Hippocampal formation (tissue), 2 donors: ENCODE measurements around the gene CDH20.

Experiments
- DNase-seq, 2 donors: peaks; one replicate each; lab custom pipeline; 2025; lab: John Stamatoyannopoulos, UW

Gene CDH20

DNA sequence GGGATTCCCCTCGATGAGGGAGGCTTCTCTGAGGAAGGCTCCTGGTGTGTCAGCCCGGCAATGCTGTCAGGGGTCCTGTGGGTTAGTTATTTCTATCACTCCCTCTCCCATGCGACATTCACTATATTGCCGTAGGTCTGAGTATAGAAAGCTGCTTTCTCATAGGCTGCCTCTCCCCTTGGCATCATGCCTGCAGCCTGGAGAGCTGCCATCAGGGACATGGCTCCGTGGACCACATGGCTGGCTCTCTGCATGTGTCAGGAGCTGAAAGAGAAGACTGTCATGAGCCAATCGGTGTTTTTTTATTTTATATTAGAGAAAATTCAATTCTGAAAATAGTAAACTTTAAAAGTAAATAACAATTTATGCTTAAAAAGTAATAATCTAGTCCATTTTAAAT lies 198.0 kb downstream of the CDH20 start:
- peak; percentile 21 to 73 for DNase-seq

DNA sequence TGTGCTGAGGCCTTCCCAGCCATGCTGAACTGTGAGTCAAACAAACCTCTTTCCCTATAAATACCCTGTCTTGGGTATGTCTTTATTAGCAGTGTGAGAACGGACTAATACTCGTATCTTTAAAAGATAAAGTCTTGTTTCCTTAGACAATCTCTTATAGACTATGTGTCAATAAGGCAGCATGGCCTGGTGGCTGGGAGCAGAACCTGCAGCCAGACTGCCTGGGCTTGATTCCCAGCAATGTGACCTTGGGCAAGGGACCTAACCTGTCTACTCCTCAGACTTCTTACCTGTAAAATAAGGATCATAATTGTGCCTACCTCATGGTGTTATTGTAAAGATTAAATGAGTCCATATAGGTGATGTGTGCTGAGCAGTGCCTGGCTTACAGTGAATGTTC lies 198.7 kb downstream of the CDH20 start:
- DNase-seq = no peak

DNA sequence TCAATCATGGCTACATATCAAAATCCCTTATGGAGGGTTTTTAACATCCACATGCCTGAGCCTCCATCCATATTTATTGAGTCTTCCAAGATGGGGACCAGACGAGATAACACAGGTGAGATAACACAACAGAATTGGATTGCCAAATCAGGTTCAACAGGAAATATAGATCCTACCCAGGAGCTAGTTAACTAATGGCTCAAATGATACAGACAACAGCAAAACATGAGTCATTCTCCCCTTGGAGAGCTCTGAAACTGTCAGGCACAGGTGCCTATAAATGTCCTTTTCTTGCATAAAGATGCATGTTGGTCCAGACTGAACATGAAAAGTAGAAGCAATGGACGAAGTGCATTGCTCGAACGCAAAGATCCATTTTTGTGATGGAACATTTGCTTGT lies 202.2 kb downstream of the CDH20 start:
- no peak for DNase-seq

DNA sequence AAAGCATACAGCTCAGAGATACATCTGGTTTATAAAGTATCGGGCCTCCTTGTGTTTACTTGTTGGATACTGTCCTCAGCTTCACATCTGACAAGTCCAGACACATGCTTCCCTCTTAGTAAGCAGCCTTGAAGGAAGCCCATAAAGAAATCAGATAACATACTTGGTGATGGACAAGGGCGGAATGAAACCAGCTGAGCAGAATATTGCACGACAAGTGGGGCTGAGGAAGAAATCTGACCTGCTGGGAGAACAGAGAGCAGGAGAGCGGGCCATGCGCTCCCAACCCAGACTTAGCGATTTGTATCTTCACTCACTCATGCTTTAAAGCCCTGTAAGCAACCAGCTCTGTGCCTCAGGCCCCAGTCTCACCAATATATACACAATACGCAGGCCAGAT lies 208.4 kb downstream of the CDH20 start:
- DNase-seq = no peak

DNA sequence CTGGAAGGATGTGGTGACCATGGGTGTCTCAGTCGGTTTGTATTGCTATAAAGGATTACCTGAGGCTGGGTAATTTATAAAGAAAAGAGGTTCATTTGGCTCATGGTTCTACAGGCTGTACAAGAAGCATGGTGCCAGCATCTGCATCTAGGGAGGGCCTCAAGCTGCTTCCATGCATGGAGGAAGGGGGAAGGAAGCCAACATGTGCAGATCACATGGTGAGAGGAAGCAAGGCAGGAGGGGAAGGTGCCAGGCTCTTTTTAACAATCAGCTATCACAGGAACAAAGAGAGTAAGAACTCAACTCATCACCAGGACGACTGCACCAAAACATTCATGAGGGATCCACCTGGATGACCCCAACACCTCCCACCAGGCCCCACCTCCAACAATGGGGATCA lies 209.4 kb downstream of the CDH20 start:
- no peak for DNase-seq

DNA sequence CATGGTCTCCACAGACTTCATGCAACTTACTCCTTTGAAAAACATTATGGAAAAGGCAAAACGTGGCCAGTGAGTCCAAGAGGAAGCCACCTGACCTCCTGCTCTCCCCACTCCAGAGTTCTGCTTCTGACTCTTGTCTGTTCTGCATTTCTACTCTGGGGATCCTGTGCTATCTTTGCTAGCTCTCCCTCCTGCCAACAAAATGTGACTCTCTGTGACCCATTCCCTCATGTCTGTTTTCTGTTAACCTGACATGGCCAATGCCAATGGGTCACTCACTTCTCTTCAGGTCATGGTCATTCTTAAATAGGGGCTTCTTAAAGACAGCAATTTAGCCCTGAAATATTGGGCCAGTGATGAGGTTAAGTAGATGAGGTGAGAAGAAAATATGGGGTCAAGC lies 210.3 kb downstream of the CDH20 start:
- DNase-seq = no peak

DNA sequence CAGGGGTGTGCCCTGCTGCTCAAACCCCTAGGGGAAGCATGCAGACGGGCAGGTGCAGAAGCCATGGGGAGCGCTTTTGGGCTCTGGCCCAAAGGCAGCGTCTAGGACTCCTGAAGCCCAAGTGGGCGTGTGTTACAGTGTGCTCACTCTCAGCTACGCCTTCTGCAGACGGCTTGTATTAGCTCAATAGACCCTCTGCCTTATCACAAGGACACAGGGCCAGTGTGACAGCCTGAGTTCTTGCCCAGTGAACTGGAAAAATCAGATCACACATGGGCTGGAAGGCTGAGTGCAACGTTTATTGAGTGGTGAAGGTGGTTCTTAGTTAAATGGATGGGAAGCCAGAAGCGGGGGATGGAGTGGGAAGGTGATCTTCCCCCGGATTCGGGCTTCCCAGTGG lies 210.9 kb downstream of the CDH20 start:
- DNase-seq = no peak

DNA sequence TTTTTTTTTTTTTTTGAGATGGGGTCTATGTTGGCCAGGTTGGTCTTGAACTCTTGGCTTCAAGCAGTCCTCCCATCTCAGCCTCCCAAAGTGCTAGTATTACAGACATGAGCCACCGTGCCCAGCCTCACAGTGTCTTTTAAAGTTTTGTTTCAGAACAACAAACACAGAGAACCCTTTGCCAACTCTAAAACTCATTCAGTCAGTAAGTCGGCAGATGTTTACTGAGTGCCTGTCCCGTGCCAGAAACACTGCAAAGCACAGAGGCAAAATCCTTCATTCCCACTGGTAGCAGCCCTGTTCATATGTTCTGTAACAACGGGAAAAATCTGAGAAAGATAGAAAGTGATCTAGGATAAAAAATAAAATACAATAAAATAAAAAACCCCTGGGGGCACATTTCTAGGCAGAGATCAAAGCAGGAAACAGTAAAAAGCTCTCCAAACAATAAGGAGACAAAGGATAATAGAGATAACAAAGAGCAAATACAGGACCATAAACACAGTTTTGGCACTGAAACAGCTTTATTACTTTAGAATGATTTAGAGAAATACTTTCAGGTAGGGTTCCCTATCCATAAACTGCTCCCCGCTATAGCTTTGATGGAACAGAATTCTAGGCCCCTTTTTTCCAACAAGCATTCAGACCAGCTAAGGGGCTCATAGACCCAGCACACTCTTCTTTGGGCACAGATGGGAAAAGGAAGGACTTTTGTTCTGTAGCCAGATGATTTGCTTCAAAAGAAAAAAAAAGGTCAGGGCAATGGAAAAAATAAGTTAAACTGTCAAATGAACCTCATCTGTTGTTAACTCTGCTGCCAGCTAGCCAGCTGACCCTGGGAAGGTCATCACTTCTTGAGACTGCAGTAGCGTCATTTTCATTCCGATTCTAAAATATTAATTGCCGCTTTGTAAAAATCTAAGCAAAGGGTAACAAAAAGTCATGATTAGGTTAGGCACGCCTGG lies 212.3 kb downstream of the CDH20 start:
- no peak for DNase-seq

DNA sequence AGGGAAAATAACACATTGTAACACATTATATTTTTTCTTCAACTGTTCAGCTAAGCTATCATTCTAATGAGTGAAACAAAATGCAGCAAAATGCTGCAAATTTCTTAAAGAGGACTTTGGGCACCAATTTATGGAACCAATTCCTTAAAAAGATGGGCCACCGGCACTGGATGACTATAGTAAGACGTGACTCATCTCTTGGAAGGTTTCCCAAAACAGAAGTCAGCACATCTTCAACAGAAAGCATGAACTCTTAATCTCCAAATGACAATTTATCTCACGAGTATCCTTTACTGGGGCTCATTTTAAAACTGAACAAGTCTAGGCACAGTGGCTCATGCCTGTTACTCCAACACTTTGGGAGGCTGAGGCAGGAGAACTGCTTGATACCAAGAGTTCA lies 213.4 kb downstream of the CDH20 start:
- no peak for DNase-seq

DNA sequence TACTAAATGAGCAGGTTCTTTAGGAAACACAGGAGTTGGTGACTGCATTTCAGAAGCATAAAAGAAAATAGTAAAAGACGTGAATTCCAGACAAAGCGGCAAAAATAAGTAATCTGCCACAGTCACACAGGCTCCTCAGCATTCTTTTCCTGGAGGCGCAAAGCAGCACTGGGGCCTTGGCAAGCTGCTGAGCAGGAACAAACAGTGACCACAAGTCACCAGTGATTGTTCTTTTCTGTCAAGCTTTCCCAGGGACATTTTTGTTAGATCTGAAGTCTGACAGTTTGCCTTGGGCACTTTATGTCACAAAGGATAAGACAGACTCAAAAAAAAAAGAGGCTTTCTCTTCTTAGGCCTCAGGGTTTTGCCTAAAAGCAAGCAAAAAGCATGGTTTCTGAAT lies 216.2 kb downstream of the CDH20 start:
- DNase-seq = no peak

DNA sequence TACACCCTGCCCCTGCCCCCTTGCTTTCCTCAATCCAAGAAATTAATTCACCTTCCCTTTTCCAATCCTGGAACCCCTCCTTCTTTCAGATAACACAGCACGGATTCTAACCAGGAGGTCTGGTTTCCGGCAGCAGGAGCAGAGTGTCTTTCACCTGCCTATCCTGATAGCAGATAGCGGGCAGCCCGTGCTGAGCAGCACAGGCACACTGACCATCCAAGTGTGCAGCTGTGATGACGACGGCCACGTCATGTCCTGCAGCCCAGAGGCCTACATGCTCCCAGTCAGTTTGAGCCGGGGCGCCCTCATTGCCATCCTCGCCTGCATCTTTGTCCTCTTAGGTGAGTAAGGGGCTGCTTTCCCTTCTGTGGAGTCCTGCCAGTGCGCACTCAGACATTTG lies 216.7 kb downstream of the CDH20 start:
- DNase-seq = no peak

DNA sequence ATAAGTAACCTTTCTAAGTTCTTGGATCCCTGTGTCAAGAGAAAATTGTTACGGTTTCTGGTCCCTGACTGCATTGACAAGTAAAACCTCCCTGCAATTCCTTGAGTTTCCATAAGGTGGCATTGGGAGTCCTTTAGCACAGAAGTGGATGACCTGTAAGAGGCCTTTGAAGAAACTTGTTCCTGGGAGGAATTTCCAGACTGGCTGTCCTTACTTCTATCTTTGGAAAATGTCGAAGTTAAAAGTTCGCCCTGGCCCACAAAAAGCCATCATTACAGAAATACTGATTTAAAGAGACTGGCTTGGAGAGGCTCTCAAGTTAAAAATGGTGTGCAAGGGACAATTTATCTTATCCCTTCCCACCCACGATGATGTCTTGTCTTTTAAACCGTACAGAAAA lies 218.4 kb downstream of the CDH20 start:
- DNase-seq = peak in 1 of 2 donors; percentile 64

DNA sequence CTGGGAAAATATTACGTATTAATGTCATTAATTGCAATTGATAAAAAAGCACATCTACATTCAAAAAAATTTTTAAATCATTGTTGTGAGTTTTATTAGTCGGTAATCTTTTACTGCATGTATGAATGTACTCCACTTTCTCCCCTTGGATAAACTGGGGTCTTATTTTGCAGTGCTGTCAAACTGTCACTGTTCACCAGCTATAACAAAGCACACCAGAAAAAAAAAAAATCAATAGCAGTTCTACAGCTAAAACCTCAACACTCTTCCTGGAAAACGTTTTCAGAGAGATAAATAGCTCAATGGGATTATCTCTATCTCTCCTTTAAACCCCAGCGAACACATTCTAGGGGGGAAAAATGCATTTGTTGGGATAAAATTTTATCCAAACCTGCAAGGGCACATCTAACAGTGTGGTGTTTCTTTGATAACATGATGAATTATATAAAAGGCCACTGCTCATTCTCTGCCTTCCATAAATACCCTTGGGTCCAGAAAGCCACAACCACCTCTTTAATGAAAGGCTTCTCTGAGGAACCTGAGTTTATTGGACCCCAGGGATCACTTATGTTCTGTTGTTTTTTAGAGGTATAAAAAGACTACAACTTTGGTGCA lies 219.9 kb downstream of the CDH20 start:
- DNase-seq = no peak

DNA sequence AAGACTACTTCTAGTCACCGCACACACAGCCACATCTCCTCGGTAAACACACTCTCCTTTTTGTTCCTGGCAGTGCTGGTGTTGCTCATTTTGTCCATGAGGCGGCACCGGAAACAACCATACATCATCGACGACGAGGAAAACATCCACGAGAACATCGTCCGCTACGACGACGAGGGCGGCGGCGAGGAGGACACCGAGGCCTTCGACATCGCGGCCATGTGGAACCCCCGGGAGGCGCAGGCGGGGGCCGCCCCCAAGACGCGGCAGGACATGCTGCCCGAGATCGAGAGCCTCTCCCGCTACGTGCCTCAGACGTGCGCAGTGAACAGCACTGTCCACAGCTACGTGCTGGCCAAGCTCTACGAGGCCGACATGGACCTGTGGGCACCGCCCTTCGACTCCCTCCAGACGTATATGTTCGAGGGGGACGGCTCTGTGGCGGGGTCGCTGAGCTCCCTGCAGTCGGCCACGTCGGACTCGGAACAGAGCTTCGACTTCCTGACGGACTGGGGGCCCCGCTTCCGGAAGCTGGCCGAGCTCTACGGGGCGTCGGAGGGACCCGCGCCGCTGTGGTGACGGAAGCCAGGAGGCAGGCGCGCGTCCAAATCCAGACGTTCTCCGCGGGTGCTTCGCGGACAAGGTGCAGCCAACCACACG lies 221.0 kb downstream of the CDH20 start:
- DNase-seq = no peak

DNA sequence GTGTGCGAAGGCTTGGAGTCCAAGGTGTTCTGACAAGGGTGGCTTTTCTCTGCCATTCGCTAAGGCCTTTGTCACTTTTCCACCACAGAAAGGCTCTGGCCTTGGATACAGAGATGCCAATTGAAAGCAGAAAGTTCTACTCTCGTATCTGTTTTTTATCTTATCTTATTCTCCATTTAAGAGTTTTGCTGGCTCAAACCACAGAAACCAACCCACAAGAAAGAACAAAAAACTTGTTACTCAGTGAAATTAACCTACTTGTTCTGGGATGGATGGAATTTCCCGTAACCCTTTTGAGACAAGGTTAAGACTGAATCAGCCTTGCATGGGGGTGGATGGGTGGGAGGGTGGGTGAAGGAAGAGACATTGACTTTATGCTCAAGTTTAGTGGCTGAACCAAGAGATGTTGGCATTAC lies 221.7 kb downstream of the CDH20 start:
- DNase-seq = no peak

DNA sequence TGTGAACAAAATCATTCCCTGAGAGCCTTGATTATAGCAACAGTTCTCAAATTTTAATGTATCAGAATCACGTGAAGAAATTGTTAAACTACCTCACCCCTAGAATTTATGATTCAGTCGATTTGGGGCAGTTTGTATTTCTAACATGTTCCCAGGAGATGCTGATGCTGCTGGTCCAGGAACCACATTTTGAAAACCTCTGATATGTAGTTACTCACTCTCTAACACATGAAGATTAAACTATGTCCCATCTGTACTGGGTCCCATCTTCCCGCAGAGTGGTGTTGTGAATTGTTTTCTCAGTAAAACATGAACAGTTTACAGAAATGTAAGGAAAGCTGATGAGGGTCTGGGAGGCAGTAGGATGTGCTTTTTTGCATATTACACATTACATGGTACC lies 223.1 kb downstream of the CDH20 start:
- no peak for DNase-seq

DNA sequence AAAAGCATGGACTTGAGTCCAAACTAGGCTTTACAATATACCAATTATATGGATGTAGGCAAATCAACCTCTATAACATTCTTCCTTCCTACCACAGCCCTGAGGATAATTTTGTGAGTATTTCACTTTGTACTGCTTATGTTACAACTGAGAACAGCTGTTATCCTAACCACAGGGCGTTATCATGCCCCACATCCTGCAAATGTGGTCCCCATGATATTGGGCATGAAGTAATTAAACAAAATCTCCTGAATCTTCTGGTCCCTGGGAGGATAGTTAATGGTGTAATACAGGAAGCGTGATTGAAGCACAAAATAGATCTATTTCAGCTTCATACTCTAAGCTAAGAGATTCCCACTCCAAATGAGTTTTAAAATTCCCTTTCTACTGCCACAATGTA lies 223.6 kb downstream of the CDH20 start:
- DNase-seq = no peak

DNA sequence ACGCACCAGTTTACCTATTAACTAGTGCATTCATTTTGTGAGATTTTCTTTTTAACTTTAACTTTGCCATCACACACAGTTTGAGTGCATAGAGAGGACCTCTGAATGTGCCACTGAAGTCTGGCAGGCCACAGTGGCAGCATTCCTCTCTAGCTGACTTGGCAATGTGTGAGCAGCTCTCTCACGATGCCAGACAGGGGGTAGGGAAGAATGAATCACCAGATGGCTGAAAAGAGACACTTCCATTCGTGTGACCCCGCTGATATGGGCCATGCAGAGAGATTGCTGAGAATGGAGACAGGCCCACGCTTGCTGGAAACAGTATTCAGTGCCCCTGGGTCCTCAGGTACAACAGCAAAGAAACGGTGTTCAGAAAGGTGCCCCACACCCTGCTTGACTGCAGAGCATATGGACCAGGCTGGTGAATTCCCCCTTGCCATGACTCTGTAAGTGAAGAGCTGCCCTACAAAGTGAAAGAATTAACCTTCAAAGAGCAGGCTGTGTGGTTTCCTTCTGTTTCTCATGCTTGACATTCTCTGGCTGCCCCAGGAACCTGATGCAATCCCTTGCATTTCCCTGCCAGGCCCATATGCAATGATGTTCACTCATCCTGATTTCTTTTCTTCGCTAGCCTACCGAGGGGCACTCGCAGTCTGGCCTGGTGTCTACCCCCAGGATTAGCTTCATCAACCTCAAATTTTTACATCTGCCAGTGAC lies 236.1 kb downstream of the CDH20 start:
- DNase-seq = no peak

DNA sequence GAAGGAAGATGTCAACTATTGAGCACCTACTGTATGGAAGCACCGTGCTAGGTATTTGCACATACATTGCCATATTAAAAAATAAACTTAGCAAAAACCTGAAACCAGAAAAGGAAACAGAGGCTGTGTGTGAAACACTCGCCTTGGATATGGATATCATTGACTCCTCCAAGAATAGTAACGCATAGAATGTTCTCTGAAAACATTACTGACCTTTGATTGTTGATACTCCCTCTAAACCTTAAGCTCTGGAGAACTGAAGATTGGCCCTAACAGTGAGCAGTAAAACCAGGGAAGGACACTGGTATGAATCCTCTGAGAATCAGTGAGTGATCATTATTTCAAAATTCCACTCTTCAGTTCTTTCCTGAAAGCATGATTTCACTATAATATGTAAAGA lies 236.8 kb downstream of the CDH20 start:
- DNase-seq = no peak

DNA sequence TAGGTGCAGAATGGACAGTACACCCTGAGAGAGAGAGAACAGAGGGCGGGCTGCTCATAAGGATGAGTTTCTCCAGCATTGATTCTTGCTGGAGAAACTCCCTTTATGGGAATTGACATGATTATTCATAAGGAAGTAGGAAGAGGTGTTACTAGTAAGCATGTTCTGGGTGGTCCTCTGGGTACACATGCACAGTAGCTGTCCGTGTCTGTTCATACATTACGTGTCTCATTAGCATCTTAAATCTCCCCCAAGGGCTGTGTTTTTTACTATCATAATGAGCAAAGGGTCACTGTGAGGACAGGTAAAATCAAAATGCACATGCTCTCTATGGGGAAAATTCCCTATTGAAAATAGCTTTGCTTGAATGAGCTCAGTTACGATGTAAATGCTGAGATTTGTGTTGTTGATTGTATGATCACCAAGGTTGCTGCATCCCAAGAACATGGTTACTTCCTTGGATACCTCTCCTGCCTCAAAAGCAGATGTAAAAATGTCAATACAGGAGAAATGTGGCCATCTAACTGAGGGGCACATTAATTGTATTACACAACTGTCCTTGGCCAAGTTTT lies 238.9 kb downstream of the CDH20 start:
- DNase-seq = no peak

DNA sequence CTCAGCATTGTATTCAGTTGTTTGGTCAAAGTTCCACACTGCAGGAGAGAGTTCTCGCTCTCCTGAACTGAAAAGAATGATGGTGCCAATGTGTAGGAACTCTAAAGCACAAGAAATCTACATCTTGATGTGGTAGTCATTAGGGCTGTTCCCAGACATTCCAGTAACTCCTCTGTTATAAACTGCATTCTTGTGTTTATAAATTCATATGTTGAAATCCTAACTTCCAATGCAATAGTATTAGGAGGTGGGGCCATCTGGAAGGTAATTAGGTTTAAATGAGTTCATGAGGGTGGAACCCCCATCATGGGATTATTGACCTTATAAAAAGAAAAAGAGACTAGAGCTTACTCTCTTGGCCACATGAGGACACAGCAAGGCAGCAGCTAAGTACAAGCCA lies 239.6 kb downstream of the CDH20 start:
- no peak for DNase-seq

DNA sequence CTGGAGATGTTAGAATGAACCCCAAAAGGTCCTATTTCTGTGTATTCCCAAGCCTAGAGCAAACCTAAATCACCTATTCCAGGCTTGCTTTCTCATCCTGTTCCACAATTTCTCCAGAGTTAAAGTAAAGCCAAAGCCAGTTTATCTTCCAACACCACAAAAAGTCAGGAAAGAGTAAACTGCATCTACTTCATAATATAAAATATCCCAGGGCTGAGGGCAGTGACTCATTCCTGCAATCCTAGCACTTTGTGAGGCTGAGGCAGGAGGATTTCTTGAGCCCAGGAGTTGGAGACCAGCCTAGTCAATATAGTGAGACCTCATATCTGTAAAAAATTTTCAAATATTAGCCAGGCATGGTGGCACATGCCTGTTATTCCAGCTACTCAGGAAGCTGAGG lies 241.4 kb downstream of the CDH20 start:
- DNase-seq = no peak
